Body of pancreas (tissue), 4 donors: ENCODE measurements around the gene MT1B. TPM values are rescaled to one million over a fixed set of nuclear protein-coding genes. Genes with fewer than 3 reads are reported as not detected.
A peak's percentile ranks its signal among the peaks of the same experiment; 100 is the strongest.

Source experiments
- ATAC-seq: fragments of 150-250 bp; one replicate; pipeline ENCODE4 v1.9.1; 2016
- DNase-seq, 4 donors: peaks; one replicate each; pipeline ENCODE4 v3.0.0-alpha.2; 2019
- H3K27ac ChIP-seq, 4 donors: fragments of 200-600 bp; sonication (generic); 1 replicate in 3 of 4; 2 replicates in 1 of 4; pipeline versions ENCODE4 v1.5.1 to v1.6.1; 2016 to 2019; ENCODE audit warnings: mild to moderate bottlenecking in 1 of 4, mixed read lengths in 1 of 4, moderate library complexity in 1 of 4
- H3K27me3 ChIP-seq, 2 donors: fragments of 200-600 bp; sonication (generic); one replicate each; pipeline ENCODE4 v1.6.0; 2016; ENCODE audit warnings: mild to moderate bottlenecking in 1 of 2
- H3K36me3 ChIP-seq, 2 donors: fragments of 200-600 bp; sonication (generic); replicated peaks in 1 of 2; 2 replicates each; pipeline ENCODE4 v1.5.1; 2016; ENCODE audit warnings: low read depth in 2 of 2; ENCODE audit not compliant: insufficient read depth in 1 of 2
- H3K4me1 ChIP-seq: fragments of 200-600 bp; sonication (generic); one replicate; pipeline ENCODE4 v1.6.0; 2016
- H3K4me3 ChIP-seq, 2 donors: fragments of 200-600 bp; sonication (generic); 1 replicate in 1 of 2; 2 replicates in 1 of 2; pipeline ENCODE4 v1.5.1; 2016 to 2019
- H3K9me3 ChIP-seq, 3 donors: fragments of 200-600 bp; sonication (generic); 1 replicate in 2 of 3; 2 replicates in 1 of 3; pipeline ENCODE4 v1.5.1; 2016
- CTCF ChIP-seq, 7 experiments: fragments of 450-650 bp in 4 of 7; fragments of 200-600 bp in 3 of 7; sonication (generic) in 3 of 7; IDR thresholded peaks; one replicate each; pipeline ENCODE4 v1.5.1; 2016 to 2019; ENCODE audit warnings: antibody characterized with exemption in 7 of 7
- POLR2A ChIP-seq, 3 donors: fragments of 450-650 bp; IDR thresholded peaks; one replicate each; pipeline ENCODE4 v1.6.1; 2016; ENCODE audit warnings: antibody characterized with exemption in 3 of 3, mild to moderate bottlenecking in 2 of 3
- WGBS, 2 donors: methylation state at CpG; one replicate each; pipeline ENCODE4 v1.1.5; 2017; 5-methylcytosine and 5-hydroxymethylcytosine counted together
- intact Hi-C: fragments of 100-400 bp; cut with DNase I; formaldehyde crosslinking; loops from one replicate; pipeline ENCODE4 v1.15.1; 2023
- total RNA-seq, 2 donors: library from RNA; depleted of rRNA; stranded (reverse); fragments of >200 nt; gene quantifications; one replicate each; pipeline ENCODE4 v1.1.0, GENCODE V29; 2016

MT1B gene
- total RNA-seq, 2 donors from 2014 or later: not detected

GRCh38 chr16:56689171-56689570 lies 37.5 kb downstream of the MT1B start:
- Histone ChIP-seq H3K4me3 (no peak overlapping the region), H3K36me3 (no peaks in the 10 kb centered on the region), H3K27ac (peak overlapping the region; percentile 32 to 75 (median 54)), H3K9me3 (no peaks in the 10 kb centered on the region), H3K27me3 (no peaks in the 10 kb centered on the region), H3K4me1 (peaks cover 58% of the 10 kb centered on the region)
- intact Hi-C loops: no loop called here
- ATAC-seq (peak; percentile 47), DNase-seq (peak; percentile 56 to 85 (median 72))
- WGBS, 2 donors: 22 to 43% methylated on average over 1 to 3 of the region's 3 CpGs
- TF ChIP-seq POLR2A (IDR thresholded peaks at IDR 0.05) (no peak), CTCF (IDR thresholded peaks at IDR 0.05) (no peak)

- Histone ChIP-seq H3K4me1 (peaks cover 44% of the 10 kb centered on the region), H3K9me3 (no peaks in the 10 kb centered on the region), H3K27ac (no peak overlapping the region), H3K36me3 (no peaks in the 10 kb centered on the region), H3K27me3 (no peaks in the 10 kb centered on the region), H3K4me3 (no peak overlapping the region)
- intact Hi-C loops: loop anchor here (10.0 kb wide), 1 partner anchor 86 kb away; the partner anchor contains the start of gene MT2A
- ATAC-seq (no peak), DNase-seq (no peak)
- TF ChIP-seq POLR2A (IDR thresholded peaks at IDR 0.05) (no peak), CTCF (IDR thresholded peaks at IDR 0.05) (no peak)
- WGBS, 2 donors: 72 to 80% methylated on average over 3 to 4 of the region's 4 CpGs
These were observed 38.9 kb downstream of the MT1B start for GRCh38 chr16:56690420-56691122.

GRCh38 chr16:56691885-56692284 lies 40.2 kb downstream of the MT1B start:
- TF ChIP-seq CTCF (IDR thresholded peaks at IDR 0.05) (no peak), POLR2A (IDR thresholded peaks at IDR 0.05) (no peak)
- Histone ChIP-seq H3K27ac (peak overlapping the region in 1 of 4 donors; percentile 54), H3K4me3 (no peak overlapping the region)

GRCh38 chr16:56695246-56695645 lies 43.6 kb downstream of the MT1B start:
- H3K27me3 ChIP-seq: no peaks in the 10 kb centered on the region
- intact Hi-C loops: loop anchor here (10.0 kb wide), 1 partner anchor 90 kb away; the partner anchor contains the start of gene MT2A
- ATAC-seq: no peak

More at GRCh38 chr16:56691885-56692284, 40.2 kb downstream of the MT1B start:
- Histone ChIP-seq H3K9me3 (no peaks in the 10 kb centered on the region), H3K27me3 (no peaks in the 10 kb centered on the region), H3K36me3 (no peaks in the 10 kb centered on the region), H3K4me1 (peaks cover 35% of the 10 kb centered on the region)
- intact Hi-C loops: loop anchor here (10.0 kb wide), 1 partner anchor 87 kb away; the partner anchor contains the start of gene MT2A
- DNase-seq (peak; percentile 57 to 78 (median 72)), ATAC-seq (peak; percentile 77)
- WGBS, 2 donors: 19 to 21% methylated on average over 3 to 4 of the region's 4 CpGs

More at GRCh38 chr16:56695246-56695645, 43.6 kb downstream of the MT1B start:
- TF ChIP-seq CTCF (IDR thresholded peaks at IDR 0.05) (no peak), POLR2A (IDR thresholded peaks at IDR 0.05) (no peak)
- no peaks in the 10 kb centered on the region for H3K36me3 ChIP-seq
- no peak overlapping the region for H3K27ac ChIP-seq
- H3K9me3 ChIP-seq: no peaks in the 10 kb centered on the region
- DNase-seq: no peak
- no CpG with 5 or more reads among the region's 1 CpG for WGBS, 2 donors
- peaks cover 19% of the 10 kb centered on the region for H3K4me1 ChIP-seq
- H3K4me3 ChIP-seq: no peak overlapping the region
